Measurements from ENCODE around the gene CCDC47. TPM values are rescaled to one million over a fixed set of nuclear protein-coding genes. Genes with fewer than 3 reads are reported as not detected.
"Not testable (repeated sequence)": the region's sequence is repeated elsewhere in the genome, so short reads cannot be mapped to it uniquely, and the experiment has no call there.

CCDC47 gene
- total RNA-seq, 1 experiment from 2014 or later: 104 TPM

DNA sequence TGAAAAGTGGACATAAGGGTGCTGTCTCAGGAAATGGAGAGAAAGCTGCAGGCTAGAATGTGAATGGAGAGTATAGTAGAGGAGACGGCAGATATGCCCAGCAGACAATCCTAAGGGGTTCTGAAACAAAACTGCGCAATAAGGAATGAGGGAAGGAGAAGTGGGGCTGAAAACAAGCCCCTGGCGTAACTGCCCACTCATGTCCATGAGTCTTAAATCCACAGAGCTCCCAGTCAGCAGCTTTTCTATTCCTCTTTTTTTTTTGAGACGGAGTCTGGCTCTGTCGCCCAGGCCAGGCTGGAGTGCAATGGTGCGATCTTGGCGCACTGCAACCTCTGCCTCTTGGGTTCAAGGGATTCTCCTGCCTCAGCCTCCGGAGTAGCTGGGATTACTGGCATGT, 37.7 kb downstream of the CCDC47 start:
- no TSS peak for BruUV-seq (replicated peaks)
- intact Hi-C loops (cut with micrococcal nuclease; ENCODE audit: unreplicated experiment): no loop called here
- H3K27me3 ChIP-seq (replicated peaks; ENCODE audit: insufficient read depth, low read depth, low read length, poor library complexity): no peaks in the 10 kb centered on the region
- H3K4me3 ChIP-seq (ENCODE audit: low read depth, low read length, poor library complexity, severe bottlenecking): no peak overlapping the region
- no peaks in the 10 kb centered on the region for H3K9me3 ChIP-seq (ENCODE audit: low read depth, low read length, poor library complexity, severe bottlenecking)
- no peaks in the 10 kb centered on the region for H3K36me3 ChIP-seq (ENCODE audit: insufficient read depth, low read length, poor library complexity, severe bottlenecking)
- TF ChIP-seq, protein P1, sequence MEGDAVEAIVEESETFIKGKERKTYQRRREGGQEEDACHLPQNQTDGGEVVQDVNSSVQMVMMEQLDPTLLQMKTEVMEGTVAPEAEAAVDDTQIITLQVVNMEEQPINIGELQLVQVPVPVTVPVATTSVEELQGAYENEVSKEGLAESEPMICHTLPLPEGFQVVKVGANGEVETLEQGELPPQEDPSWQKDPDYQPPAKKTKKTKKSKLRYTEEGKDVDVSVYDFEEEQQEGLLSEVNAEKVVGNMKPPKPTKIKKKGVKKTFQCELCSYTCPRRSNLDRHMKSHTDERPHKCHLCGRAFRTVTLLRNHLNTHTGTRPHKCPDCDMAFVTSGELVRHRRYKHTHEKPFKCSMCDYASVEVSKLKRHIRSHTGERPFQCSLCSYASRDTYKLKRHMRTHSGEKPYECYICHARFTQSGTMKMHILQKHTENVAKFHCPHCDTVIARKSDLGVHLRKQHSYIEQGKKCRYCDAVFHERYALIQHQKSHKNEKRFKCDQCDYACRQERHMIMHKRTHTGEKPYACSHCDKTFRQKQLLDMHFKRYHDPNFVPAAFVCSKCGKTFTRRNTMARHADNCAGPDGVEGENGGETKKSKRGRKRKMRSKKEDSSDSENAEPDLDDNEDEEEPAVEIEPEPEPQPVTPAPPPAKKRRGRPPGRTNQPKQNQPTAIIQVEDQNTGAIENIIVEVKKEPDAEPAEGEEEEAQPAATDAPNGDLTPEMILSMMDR (conservative IDR thresholded peaks at IDR 0.05; ENCODE audit: low read depth, low read length): no peak
- no peak for TF ChIP-seq EZH2 (IDR thresholded peaks at IDR 0.05; ENCODE audit: borderline replicate concordance, low read depth, low read length, poor library complexity, severe bottlenecking)
- ChIA-PET POLR2A (ENCODE audit: low non-redundant PET) (no interaction called here), CTCF (no interaction called here)
- no peak for DNase-seq (ENCODE audit: low spot score)
- peaks cover 4% of the 10 kb centered on the region for H3K4me1 ChIP-seq (ENCODE audit: insufficient read depth, low read length, poor library complexity, severe bottlenecking)
- no peak overlapping the region for H3K27ac ChIP-seq (ENCODE audit: low read depth, low read length, poor library complexity, severe bottlenecking)

DNA sequence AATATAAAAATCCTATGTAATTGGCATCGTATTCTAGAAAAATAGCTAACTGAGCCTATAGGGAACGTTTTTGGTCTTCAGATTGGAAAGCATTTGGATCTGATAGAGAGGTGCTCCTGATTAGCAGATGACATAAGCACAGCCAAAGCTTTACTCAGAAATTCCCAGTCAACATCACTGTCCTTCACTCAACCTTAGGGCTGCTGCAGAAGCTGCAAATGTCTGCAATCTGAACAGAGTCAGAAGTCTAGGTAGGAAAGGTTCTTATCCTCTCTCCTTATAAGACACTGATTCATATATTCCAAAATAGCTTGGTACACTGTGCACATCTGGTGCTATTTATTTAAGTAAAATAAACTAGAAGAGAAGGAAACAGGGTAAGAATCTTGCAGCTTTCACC, 51.0 kb downstream of the CCDC47 start:
- no peak for TF ChIP-seq EZH2 (IDR thresholded peaks at IDR 0.05; ENCODE audit: borderline replicate concordance, low read depth, low read length, poor library complexity, severe bottlenecking)
- TF ChIP-seq, protein P1 (conservative IDR thresholded peaks at IDR 0.05; ENCODE audit: low read depth, low read length): no peak
- ChIA-PET POLR2A (ENCODE audit: low non-redundant PET) (no interaction called here), CTCF (no interaction called here)
- intact Hi-C loops (cut with micrococcal nuclease; ENCODE audit: unreplicated experiment): no loop called here
- Histone ChIP-seq H3K27me3 (replicated peaks; ENCODE audit: insufficient read depth, low read depth, low read length, poor library complexity) (no peaks in the 10 kb centered on the region), H3K9me3 (ENCODE audit: low read depth, low read length, poor library complexity, severe bottlenecking) (no peaks in the 10 kb centered on the region), H3K4me3 (ENCODE audit: low read depth, low read length, poor library complexity, severe bottlenecking) (no peak overlapping the region), H3K36me3 (ENCODE audit: insufficient read depth, low read length, poor library complexity, severe bottlenecking) (peaks cover 26% of the 10 kb centered on the region), H3K27ac (ENCODE audit: low read depth, low read length, poor library complexity, severe bottlenecking) (no peak overlapping the region), H3K4me1 (ENCODE audit: insufficient read depth, low read length, poor library complexity, severe bottlenecking) (no peaks in the 10 kb centered on the region)
- BruUV-seq (replicated peaks): no TSS peak
- DNase-seq (ENCODE audit: low spot score): no peak

DNA sequence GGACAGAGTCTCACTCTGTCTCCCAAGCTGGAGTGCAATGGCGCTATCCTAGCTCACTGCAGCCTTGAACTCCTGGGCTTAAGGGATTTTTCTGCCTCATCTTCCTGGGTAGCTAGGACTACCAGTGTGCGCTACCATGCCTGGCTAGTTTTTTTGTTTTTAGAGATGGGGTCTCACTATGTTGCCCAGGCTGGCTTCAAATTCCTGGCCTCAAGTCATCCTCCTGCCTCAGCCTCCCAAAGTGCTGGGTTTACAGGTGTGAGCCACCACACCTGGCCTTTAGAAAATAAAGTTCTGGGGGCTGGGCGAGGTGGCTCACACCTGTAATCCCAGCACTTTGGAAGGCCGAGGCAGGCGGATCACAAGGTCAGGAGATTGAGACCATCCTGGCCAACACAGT, 53.2 kb downstream of the CCDC47 start:
- intact Hi-C loops (cut with micrococcal nuclease; ENCODE audit: unreplicated experiment); DNase-seq (ENCODE audit: low spot score); H3K4me1 ChIP-seq (ENCODE audit: insufficient read depth, low read length, poor library complexity, severe bottlenecking); H3K9me3 ChIP-seq (ENCODE audit: low read depth, low read length, poor library complexity, severe bottlenecking); BruUV-seq (replicated peaks); H3K27ac ChIP-seq (ENCODE audit: low read depth, low read length, poor library complexity, severe bottlenecking); H3K27me3 ChIP-seq (replicated peaks; ENCODE audit: insufficient read depth, low read depth, low read length, poor library complexity); POLR2A ChIA-PET (ENCODE audit: low non-redundant PET); CTCF ChIA-PET; H3K4me3 ChIP-seq (ENCODE audit: low read depth, low read length, poor library complexity, severe bottlenecking): not testable (repeated sequence)
- peaks cover 17% of the 10 kb centered on the region for H3K36me3 ChIP-seq (ENCODE audit: insufficient read depth, low read length, poor library complexity, severe bottlenecking)

DNA sequence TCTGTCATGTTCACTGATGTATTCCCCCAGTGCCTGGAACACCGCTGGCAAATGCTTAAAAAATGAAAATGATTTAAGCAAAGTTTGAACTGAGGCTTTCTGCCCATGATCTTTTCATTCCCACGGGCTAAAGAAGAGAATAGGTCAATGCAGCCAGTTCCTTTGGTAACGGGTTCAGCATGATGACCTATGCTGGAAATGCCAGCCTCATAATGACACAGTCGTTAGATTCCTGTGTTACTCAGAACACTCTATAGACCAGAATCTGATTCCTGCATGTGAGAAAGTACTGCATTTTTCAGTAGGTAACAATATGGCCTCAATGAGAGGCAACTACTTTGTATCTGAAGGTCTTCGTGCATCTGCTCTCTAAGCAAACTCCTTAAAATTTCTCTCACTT, 54.4 kb downstream of the CCDC47 start:
- ChIA-PET CTCF (no interaction called here), POLR2A (ENCODE audit: low non-redundant PET) (interaction anchor here (0.6 kb wide), 1 partner anchor 13 kb away, joined by 3 read pairs; no protein-coding TSS in a partner anchor)
- intact Hi-C loops (cut with micrococcal nuclease; ENCODE audit: unreplicated experiment): no loop called here

More for the DNA sequence above, 54.4 kb downstream of the CCDC47 start:
- TF ChIP-seq EZH2 (IDR thresholded peaks at IDR 0.05; ENCODE audit: borderline replicate concordance, low read depth, low read length, poor library complexity, severe bottlenecking): no peak
- TF ChIP-seq, protein P1 (conservative IDR thresholded peaks at IDR 0.05; ENCODE audit: low read depth, low read length): no peak
- H3K9me3 ChIP-seq (ENCODE audit: low read depth, low read length, poor library complexity, severe bottlenecking): no peaks in the 10 kb centered on the region
- no peaks in the 10 kb centered on the region for H3K4me1 ChIP-seq (ENCODE audit: insufficient read depth, low read length, poor library complexity, severe bottlenecking)
- H3K27ac ChIP-seq (ENCODE audit: low read depth, low read length, poor library complexity, severe bottlenecking): no peak overlapping the region
- H3K27me3 ChIP-seq (replicated peaks; ENCODE audit: insufficient read depth, low read depth, low read length, poor library complexity): no peaks in the 10 kb centered on the region
- BruUV-seq (replicated peaks): no TSS peak
- DNase-seq (ENCODE audit: low spot score): no peak
- peaks cover 12% of the 10 kb centered on the region for H3K36me3 ChIP-seq (ENCODE audit: insufficient read depth, low read length, poor library complexity, severe bottlenecking)
- H3K4me3 ChIP-seq (ENCODE audit: low read depth, low read length, poor library complexity, severe bottlenecking): no peak overlapping the region

Measured in A673 (cell line).